Activated effector memory CD4-positive, alpha-beta T cell treated with Interleukin-2 at 50 U/mL for 16 hours (primary cell): ENCODE data around the gene SPATA31C1.
"Not testable (repeated sequence)": the region's sequence is repeated elsewhere in the genome, so short reads cannot be mapped to it uniquely, and the experiment has no call there.

Experiments used
- DNase-seq: peaks from one replicate; pipeline ENCODE4 v3.0.0-alpha.2; 2020

Gene SPATA31C1

GRCh38 chr9:87887661-87888480, 29.9 kb upstream of the SPATA31C1 start:
- DNase-seq = no peak

- no peak for DNase-seq
Observed at GRCh38 chr9:87888501-87888900, 29.3 kb upstream of the SPATA31C1 start.

GRCh38 chr9:87889065-87889881, 28.5 kb upstream of the SPATA31C1 start:
- DNase-seq = no peak

- no peak for DNase-seq
Observed at GRCh38 chr9:87889882-87890252, 27.9 kb upstream of the SPATA31C1 start.

- no peak for DNase-seq
Observed at GRCh38 chr9:87890837-87891236, 26.9 kb upstream of the SPATA31C1 start.

GRCh38 chr9:87891754-87892153, 26.0 kb upstream of the SPATA31C1 start:
- DNase-seq = no peak

- DNase-seq = no peak
Observed at GRCh38 chr9:87892956-87893355, 24.8 kb upstream of the SPATA31C1 start.

GRCh38 chr9:87894998-87895625, 22.6 kb upstream of the SPATA31C1 start:
- DNase-seq = no peak

GRCh38 chr9:87896891-87897290, 20.9 kb upstream of the SPATA31C1 start:
- no peak for DNase-seq

- no peak for DNase-seq
Observed at GRCh38 chr9:87898151-87898550, 19.6 kb upstream of the SPATA31C1 start.

- DNase-seq = not testable (repeated sequence)
Observed at GRCh38 chr9:87902371-87902770, 15.4 kb upstream of the SPATA31C1 start.

GRCh38 chr9:87909310-87910041, 8.3 kb upstream of the SPATA31C1 start:
- no peak for DNase-seq

GRCh38 chr9:87910821-87911220, 6.9 kb upstream of the SPATA31C1 start:
- no peak for DNase-seq

- not testable (repeated sequence) for DNase-seq
Observed at GRCh38 chr9:87919013-87919412, 1.3 kb downstream of the SPATA31C1 start.

GRCh38 chr9:87921561-87921960, 3.8 kb downstream of the SPATA31C1 start:
- not testable (repeated sequence) for DNase-seq

GRCh38 chr9:87923012-87923411, 5.2 kb downstream of the SPATA31C1 start:
- DNase-seq = not testable (repeated sequence)

GRCh38 chr9:87924851-87925250, 7.1 kb downstream of the SPATA31C1 start:
- not testable (repeated sequence) for DNase-seq

GRCh38 chr9:87929152-87929551, 11.4 kb downstream of the SPATA31C1 start:
- DNase-seq = not testable (repeated sequence)

GRCh38 chr9:87934444-87934843, 16.7 kb downstream of the SPATA31C1 start:
- DNase-seq = not testable (repeated sequence)

- DNase-seq = not testable (repeated sequence)
Observed at GRCh38 chr9:87937352-87937751, 19.6 kb downstream of the SPATA31C1 start.

GRCh38 chr9:87937918-87938317, 20.2 kb downstream of the SPATA31C1 start:
- not testable (repeated sequence) for DNase-seq

- not testable (repeated sequence) for DNase-seq
Observed at GRCh38 chr9:87938336-87938735, 20.6 kb downstream of the SPATA31C1 start.

- DNase-seq = not testable (repeated sequence)
Observed at GRCh38 chr9:87939096-87939495, 21.3 kb downstream of the SPATA31C1 start.
